Liver (tissue), 9 donors: Measurements from ENCODE around the gene FANCI. TPM values are rescaled to one million over a fixed set of nuclear protein-coding genes. Genes with fewer than 3 reads are reported as not detected.

ENCODE experiments used
- DNase-seq: peaks from one replicate; pipeline ENCODE4 v3.0.0-alpha.2; 2017; ENCODE audit warnings: low spot score
- H3K27ac ChIP-seq, 2 donors: one replicate each; pipeline ENCODE4 v1.7.0; 2013; ENCODE audit warnings: inconsistent platforms in 2 of 2, low read length in 2 of 2, control low read depth in 1 of 2, low read depth in 1 of 2, mild to moderate bottlenecking in 1 of 2
- H3K27me3 ChIP-seq, 4 donors: one replicate each; pipeline versions ENCODE4 v1.6.1 to v1.7.0; 2013; ENCODE audit warnings: low read length in 3 of 4, inconsistent platforms in 1 of 4, mild to moderate bottlenecking in 1 of 4, moderate library complexity in 1 of 4; ENCODE audit not compliant: control insufficient read depth in 4 of 4, insufficient read depth in 4 of 4
- H3K36me3 ChIP-seq, 4 donors: one replicate each; pipeline versions ENCODE4 v1.6.1 to v1.7.0; 2013; ENCODE audit warnings: low read length in 3 of 4, mild to moderate bottlenecking in 3 of 4, low read depth in 1 of 4, moderate library complexity in 1 of 4; ENCODE audit not compliant: control insufficient read depth in 4 of 4, insufficient read depth in 3 of 4
- H3K4me1 ChIP-seq, 4 donors: one replicate each; pipeline versions ENCODE4 v1.6.1 to v1.7.0; 2013; ENCODE audit warnings: low read length in 3 of 4, mild to moderate bottlenecking in 3 of 4, moderate library complexity in 1 of 4; ENCODE audit not compliant: control insufficient read depth in 4 of 4, insufficient read depth in 4 of 4
- H3K4me3 ChIP-seq, 3 donors: one replicate each; pipeline versions ENCODE4 v1.6.1 to v1.7.0; 2013; ENCODE audit warnings: low read length in 3 of 3, control low read depth in 1 of 3, low read depth in 1 of 3, mild to moderate bottlenecking in 1 of 3
- H3K9ac ChIP-seq, 2 donors: one replicate each; pipeline ENCODE4 v1.7.0; 2013; ENCODE audit warnings: low read length in 2 of 2, mild to moderate bottlenecking in 2 of 2, moderate library complexity in 2 of 2, control low read depth in 1 of 2, low read depth in 1 of 2
- H3K9me3 ChIP-seq, 4 donors: one replicate each; pipeline versions ENCODE4 v1.6.1 to v1.7.0; 2013; ENCODE audit warnings: low read length in 3 of 4; ENCODE audit not compliant: control insufficient read depth in 4 of 4
- EGR1 ChIP-seq, 2 donors: IDR thresholded peaks; 2 replicates each; pipeline ENCODE4 v1.6.1; 2016 to 2018; ENCODE audit warnings: antibody characterized with exemption in 2 of 2, low read depth in 2 of 2
- FOXA1 ChIP-seq: IDR thresholded peaks from 2 replicates; pipeline ENCODE4 v1.6.1; 2016; ENCODE audit warnings: antibody characterized with exemption
- FOXA2 ChIP-seq: IDR thresholded peaks from 2 replicates; pipeline ENCODE4 v1.6.1; 2016; ENCODE audit warnings: antibody characterized with exemption
- GABPA ChIP-seq, 2 donors: IDR thresholded peaks in 1 of 2; conservative IDR thresholded peaks in 1 of 2; 2 replicates each; pipeline ENCODE4 v1.6.1; 2016; ENCODE audit warnings: antibody characterized with exemption in 2 of 2, mild to moderate bottlenecking in 1 of 2, moderate library complexity in 1 of 2
- HNF4A ChIP-seq, 2 donors: conservative IDR thresholded peaks; 2 replicates each; pipeline ENCODE4 v1.6.1; 2016; ENCODE audit warnings: antibody characterized with exemption in 2 of 2, mild to moderate bottlenecking in 2 of 2
- HNF4G ChIP-seq: IDR thresholded peaks from 2 replicates; pipeline ENCODE4 v1.6.1; 2016; ENCODE audit warnings: antibody characterized with exemption
- JUND ChIP-seq, 2 donors: IDR thresholded peaks; 2 replicates each; pipeline ENCODE4 v1.6.1; 2016; ENCODE audit warnings: antibody characterized with exemption in 2 of 2
- NR2F2 ChIP-seq: IDR thresholded peaks from 2 replicates; pipeline ENCODE4 v1.6.1; 2016; ENCODE audit warnings: antibody characterized with exemption
- RAD21 ChIP-seq, 2 donors: IDR thresholded peaks; 2 replicates each; pipeline ENCODE4 v1.6.1; 2016; ENCODE audit warnings: antibody characterized with exemption in 2 of 2, mild to moderate bottlenecking in 2 of 2
- RXRA ChIP-seq, 2 donors: IDR thresholded peaks; 2 replicates each; pipeline ENCODE4 v1.6.1; 2017 to 2018; ENCODE audit warnings: antibody characterized with exemption in 2 of 2, mild to moderate bottlenecking in 1 of 2
- SP1 ChIP-seq: IDR thresholded peaks from 2 replicates; pipeline ENCODE4 v1.6.1; 2018; ENCODE audit warnings: antibody characterized with exemption, mild to moderate bottlenecking
- TAF1 ChIP-seq: conservative IDR thresholded peaks from 2 replicates; pipeline ENCODE4 v1.6.1; 2016; ENCODE audit warnings: antibody characterized with exemption, mild to moderate bottlenecking
- YY1 ChIP-seq: IDR thresholded peaks from 2 replicates; pipeline ENCODE4 v1.6.1; 2016; ENCODE audit warnings: antibody characterized with exemption, mild to moderate bottlenecking
- WGBS: extraction: QIAGEN DNeasy Blood & Tissue Kit; methylation state at CpG from one replicate; pipeline ENCODE4 v1.1.7; 2013; 5-methylcytosine and 5-hydroxymethylcytosine counted together
- polyA plus RNA-seq, 2 donors: library from polyadenylated mRNA; stranded (reverse) in 1 of 2; unstranded in 1 of 2; fragments of 200-250 nt in 1 of 2; fragments of >200 nt in 1 of 2; fragmentation: Nextera tagmentation in 1 of 2; extraction: Ambion mirVana in 1 of 2; gene quantifications; one replicate each; pipeline versions ENCODE4 v1.2.1 to v1.2.3, GENCODE V29; 2013 to 2015
- total RNA-seq, 2 donors: library from RNA; depleted of rRNA; stranded (reverse); fragments of >200 nt; gene quantifications; one replicate each; pipeline ENCODE4 v1.2.3, GENCODE V29; 2014
- TF ChIP-seq, protein P1 (sequence below): IDR thresholded peaks from 2 replicates; pipeline ENCODE4 v1.6.1; 2016; ENCODE audit warnings: antibody characterized with exemption
- TF ChIP-seq, protein P2 (sequence below): IDR thresholded peaks from 2 replicates; pipeline ENCODE4 v1.6.1; 2016; ENCODE audit warnings: antibody characterized with exemption, mild to moderate bottlenecking
- TF ChIP-seq, protein P3 (sequence below): fragments of 150-350 bp; IDR thresholded peaks from 2 replicates; pipeline ENCODE4 v1.5.1; 2017; ENCODE audit warnings: improper control_type of control experiment, low read depth, low read length; ENCODE audit not compliant: missing input control
- TF ChIP-seq, protein P4 (sequence below): IDR thresholded peaks from 2 replicates; pipeline ENCODE4 v1.6.1; 2016; ENCODE audit warnings: antibody characterized with exemption
- TF ChIP-seq, protein P5 (sequence below): IDR thresholded peaks from 2 replicates; pipeline ENCODE4 v1.6.1; 2016; ENCODE audit warnings: antibody characterized with exemption
- donor health status: healthy.
- donor health status: healthy.
- donor health status: healthy.
- donor health status: healthy.
- donor health status: healthy.

Gene FANCI
- total and polyA plus RNA-seq, 4 donors: 1.7 to 41.9 (median 2.3) TPM

DNA sequence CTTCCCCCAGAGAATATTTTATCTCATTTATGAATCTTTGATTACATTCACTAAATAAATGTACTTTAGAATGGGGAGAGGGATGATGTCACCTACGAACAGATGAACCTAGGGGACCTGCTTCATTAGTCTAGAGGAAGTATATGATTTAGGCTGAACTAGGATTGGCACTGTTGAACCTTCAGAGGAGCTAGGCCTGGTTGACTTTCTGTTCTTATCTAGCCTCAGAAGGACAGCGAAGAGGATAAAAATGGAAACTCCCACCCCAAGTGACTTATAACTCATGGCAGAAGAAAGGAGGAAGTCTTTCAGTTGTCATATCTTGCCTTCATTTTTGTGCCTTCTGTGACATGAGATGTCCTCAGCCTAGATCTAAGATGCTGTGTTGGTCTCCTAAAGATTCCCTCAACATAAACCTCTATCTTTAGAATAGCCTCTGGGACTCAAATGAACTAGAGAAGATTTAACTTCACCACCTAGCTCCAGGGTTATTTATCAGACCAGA is 48.2 kb downstream of the FANCI start:
- no peaks in the 10 kb centered on the region for H3K4me1 ChIP-seq
- no peak overlapping the region for H3K4me3 ChIP-seq
- no peaks in the 10 kb centered on the region for H3K27me3 ChIP-seq
- TF ChIP-seq TAF1 (no peak), GABPA (IDR thresholded peaks at IDR 0.05 in 1 of 2, conservative IDR thresholded peaks at IDR 0.05 in 1 of 2) (no peak), FOXA1 (no peak), RAD21 (IDR thresholded peaks at IDR 0.05) (no peak), HNF4G (no peak), RXRA (IDR thresholded peaks at IDR 0.05) (no peak), SP1 (no peak), NR2F2 (no peak), FOXA2 (no peak), EGR1 (IDR thresholded peaks at IDR 0.05; ENCODE audit: low read depth in 2 of 2) (no peak), HNF4A (conservative IDR thresholded peaks at IDR 0.05) (no peak), JUND (IDR thresholded peaks at IDR 0.05) (no peak), YY1 (no peak)
- TF ChIP-seq, protein P1, sequence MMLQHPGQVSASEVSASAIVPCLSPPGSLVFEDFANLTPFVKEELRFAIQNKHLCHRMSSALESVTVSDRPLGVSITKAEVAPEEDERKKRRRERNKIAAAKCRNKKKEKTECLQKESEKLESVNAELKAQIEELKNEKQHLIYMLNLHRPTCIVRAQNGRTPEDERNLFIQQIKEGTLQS: no peak
- TF ChIP-seq, protein P2, sequence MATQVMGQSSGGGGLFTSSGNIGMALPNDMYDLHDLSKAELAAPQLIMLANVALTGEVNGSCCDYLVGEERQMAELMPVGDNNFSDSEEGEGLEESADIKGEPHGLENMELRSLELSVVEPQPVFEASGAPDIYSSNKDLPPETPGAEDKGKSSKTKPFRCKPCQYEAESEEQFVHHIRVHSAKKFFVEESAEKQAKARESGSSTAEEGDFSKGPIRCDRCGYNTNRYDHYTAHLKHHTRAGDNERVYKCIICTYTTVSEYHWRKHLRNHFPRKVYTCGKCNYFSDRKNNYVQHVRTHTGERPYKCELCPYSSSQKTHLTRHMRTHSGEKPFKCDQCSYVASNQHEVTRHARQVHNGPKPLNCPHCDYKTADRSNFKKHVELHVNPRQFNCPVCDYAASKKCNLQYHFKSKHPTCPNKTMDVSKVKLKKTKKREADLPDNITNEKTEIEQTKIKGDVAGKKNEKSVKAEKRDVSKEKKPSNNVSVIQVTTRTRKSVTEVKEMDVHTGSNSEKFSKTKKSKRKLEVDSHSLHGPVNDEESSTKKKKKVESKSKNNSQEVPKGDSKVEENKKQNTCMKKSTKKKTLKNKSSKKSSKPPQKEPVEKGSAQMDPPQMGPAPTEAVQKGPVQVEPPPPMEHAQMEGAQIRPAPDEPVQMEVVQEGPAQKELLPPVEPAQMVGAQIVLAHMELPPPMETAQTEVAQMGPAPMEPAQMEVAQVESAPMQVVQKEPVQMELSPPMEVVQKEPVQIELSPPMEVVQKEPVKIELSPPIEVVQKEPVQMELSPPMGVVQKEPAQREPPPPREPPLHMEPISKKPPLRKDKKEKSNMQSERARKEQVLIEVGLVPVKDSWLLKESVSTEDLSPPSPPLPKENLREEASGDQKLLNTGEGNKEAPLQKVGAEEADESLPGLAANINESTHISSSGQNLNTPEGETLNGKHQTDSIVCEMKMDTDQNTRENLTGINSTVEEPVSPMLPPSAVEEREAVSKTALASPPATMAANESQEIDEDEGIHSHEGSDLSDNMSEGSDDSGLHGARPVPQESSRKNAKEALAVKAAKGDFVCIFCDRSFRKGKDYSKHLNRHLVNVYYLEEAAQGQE: no peak
- TF ChIP-seq, protein P3, sequence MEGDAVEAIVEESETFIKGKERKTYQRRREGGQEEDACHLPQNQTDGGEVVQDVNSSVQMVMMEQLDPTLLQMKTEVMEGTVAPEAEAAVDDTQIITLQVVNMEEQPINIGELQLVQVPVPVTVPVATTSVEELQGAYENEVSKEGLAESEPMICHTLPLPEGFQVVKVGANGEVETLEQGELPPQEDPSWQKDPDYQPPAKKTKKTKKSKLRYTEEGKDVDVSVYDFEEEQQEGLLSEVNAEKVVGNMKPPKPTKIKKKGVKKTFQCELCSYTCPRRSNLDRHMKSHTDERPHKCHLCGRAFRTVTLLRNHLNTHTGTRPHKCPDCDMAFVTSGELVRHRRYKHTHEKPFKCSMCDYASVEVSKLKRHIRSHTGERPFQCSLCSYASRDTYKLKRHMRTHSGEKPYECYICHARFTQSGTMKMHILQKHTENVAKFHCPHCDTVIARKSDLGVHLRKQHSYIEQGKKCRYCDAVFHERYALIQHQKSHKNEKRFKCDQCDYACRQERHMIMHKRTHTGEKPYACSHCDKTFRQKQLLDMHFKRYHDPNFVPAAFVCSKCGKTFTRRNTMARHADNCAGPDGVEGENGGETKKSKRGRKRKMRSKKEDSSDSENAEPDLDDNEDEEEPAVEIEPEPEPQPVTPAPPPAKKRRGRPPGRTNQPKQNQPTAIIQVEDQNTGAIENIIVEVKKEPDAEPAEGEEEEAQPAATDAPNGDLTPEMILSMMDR: no peak
- TF ChIP-seq, protein P4, sequence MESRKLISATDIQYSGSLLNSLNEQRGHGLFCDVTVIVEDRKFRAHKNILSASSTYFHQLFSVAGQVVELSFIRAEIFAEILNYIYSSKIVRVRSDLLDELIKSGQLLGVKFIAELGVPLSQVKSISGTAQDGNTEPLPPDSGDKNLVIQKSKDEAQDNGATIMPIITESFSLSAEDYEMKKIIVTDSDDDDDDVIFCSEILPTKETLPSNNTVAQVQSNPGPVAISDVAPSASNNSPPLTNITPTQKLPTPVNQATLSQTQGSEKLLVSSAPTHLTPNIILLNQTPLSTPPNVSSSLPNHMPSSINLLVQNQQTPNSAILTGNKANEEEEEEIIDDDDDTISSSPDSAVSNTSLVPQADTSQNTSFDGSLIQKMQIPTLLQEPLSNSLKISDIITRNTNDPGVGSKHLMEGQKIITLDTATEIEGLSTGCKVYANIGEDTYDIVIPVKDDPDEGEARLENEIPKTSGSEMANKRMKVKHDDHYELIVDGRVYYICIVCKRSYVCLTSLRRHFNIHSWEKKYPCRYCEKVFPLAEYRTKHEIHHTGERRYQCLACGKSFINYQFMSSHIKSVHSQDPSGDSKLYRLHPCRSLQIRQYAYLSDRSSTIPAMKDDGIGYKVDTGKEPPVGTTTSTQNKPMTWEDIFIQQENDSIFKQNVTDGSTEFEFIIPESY: no peak
- TF ChIP-seq, protein P5, sequence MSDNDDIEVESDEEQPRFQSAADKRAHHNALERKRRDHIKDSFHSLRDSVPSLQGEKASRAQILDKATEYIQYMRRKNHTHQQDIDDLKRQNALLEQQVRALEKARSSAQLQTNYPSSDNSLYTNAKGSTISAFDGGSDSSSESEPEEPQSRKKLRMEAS: no peak
- H3K27ac ChIP-seq: no peak overlapping the region
- no peaks in the 10 kb centered on the region for H3K9me3 ChIP-seq
- DNase-seq: no peak
- H3K9ac ChIP-seq: no peak overlapping the region
- H3K36me3 ChIP-seq: peaks cover 0 to 1% (median 0%) of the 10 kb centered on the region in 4 donors
- WGBS: 98% methylated on average over 2 of the region's 2 CpGs
